ENCODE results near the gene USP34. TPM values are rescaled to one million over a fixed set of nuclear protein-coding genes. Genes with fewer than 3 reads are reported as not detected.
A peak's percentile ranks its signal among the peaks of the same experiment; 100 is the strongest.
"Not testable (repeated sequence)": the region's sequence is repeated elsewhere in the genome, so short reads cannot be mapped to it uniquely, and the experiment has no call there.

Gene USP34
- total and polyA plus RNA-seq, 2 experiments from 2014 or later: 42.4 to 94.5 TPM

DNA sequence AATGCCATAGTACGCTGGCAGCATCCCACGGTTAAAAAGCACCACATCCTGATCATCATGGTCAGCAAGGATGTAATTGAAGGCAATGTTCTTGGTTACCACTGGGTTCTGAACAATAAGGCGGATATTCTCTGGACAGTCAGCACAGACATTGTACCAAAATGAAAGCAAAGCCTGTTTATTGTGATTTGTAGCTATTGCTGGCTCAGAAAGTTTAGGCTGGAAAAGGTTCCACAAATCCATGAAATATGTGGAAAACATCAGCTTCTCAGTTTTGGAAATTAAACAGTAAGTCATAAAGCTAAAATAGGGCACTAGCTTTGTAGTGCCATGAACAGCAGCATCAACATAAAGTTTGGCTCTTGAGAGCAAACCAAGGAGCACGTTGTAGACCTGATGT is 256.7 kb downstream of the USP34 start:
- no peak overlapping the region for H3K4me3 ChIP-seq
- TF ChIP-seq, protein P1, sequence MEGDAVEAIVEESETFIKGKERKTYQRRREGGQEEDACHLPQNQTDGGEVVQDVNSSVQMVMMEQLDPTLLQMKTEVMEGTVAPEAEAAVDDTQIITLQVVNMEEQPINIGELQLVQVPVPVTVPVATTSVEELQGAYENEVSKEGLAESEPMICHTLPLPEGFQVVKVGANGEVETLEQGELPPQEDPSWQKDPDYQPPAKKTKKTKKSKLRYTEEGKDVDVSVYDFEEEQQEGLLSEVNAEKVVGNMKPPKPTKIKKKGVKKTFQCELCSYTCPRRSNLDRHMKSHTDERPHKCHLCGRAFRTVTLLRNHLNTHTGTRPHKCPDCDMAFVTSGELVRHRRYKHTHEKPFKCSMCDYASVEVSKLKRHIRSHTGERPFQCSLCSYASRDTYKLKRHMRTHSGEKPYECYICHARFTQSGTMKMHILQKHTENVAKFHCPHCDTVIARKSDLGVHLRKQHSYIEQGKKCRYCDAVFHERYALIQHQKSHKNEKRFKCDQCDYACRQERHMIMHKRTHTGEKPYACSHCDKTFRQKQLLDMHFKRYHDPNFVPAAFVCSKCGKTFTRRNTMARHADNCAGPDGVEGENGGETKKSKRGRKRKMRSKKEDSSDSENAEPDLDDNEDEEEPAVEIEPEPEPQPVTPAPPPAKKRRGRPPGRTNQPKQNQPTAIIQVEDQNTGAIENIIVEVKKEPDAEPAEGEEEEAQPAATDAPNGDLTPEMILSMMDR (IDR thresholded peaks at IDR 0.05; ENCODE audit: low read depth, low read length): no peak
- DNase-seq (ENCODE audit: low read depth in 1 of 2, low spot score in 1 of 2): no peak
- H3K9me3 ChIP-seq (ENCODE audit: low read depth): no peaks in the 10 kb centered on the region
- peaks cover 71% of the 10 kb centered on the region for H3K36me3 ChIP-seq
- no peaks in the 10 kb centered on the region for H3K4me1 ChIP-seq (ENCODE audit: low read depth)
- no peak overlapping the region for H3K27ac ChIP-seq
- no peaks in the 10 kb centered on the region for H3K27me3 ChIP-seq

DNA sequence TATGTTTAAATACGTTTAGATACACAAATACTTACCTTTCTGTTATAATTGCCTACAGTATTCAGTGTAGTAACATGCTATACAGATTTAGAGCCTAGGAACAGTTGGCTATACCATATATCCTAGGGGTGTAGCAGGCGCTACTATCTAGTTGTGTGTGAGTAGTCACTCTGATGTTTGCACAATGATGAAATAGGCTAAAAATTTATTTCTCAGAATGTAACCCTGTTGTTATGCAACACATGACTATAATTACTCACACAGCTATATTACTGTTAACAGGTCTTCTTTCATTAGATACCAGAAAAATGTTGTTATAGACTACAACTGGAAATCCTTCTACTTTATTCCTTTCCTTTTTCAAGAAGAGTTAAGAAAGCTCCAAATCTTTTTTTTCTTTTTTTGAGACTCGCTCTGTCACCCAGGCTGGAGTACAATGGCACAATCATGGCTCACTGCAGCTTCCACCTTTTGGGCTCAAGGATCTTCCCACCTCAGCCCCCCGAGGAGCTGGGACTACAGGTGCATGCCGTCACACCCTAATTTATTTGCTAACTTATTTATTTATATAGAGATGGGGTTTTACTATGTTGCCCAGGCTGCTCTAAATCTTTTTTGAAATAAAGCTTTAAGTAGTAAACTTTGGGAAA is 260.4 kb downstream of the USP34 start:
- Histone ChIP-seq H3K4me3 (no peak overlapping the region), H3K27ac (no peak overlapping the region), H3K27me3 (no peaks in the 10 kb centered on the region), H3K4me1 (ENCODE audit: low read depth) (no peaks in the 10 kb centered on the region), H3K36me3 (peaks cover 90% of the 10 kb centered on the region), H3K9me3 (ENCODE audit: low read depth) (no peaks in the 10 kb centered on the region)
- peak in 1 of 2 donors; percentile 86 for DNase-seq (ENCODE audit: low read depth in 1 of 2, low spot score in 1 of 2)
- TF ChIP-seq, protein P1 (IDR thresholded peaks at IDR 0.05; ENCODE audit: low read depth, low read length): no peak

DNA sequence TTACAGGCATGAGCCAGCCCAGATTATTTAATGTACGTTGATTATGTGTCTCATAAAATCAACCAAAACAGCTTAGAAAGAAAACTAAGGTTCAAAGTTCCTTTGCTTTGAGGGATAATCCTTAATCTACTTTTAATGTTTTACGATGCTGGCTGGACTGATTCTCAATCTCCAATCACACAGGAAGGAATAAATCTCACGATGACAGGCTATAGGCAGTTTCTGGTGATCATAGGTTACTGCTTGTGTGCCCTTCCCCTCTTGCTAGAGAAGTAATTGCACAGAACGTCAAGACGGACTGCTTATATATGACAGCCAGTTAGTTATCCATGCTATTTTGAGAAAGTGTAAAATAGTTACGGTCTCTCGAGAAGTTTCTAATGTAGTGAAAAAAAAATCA is 265.8 kb downstream of the USP34 start:
- Histone ChIP-seq H3K4me1 (ENCODE audit: low read depth) (no peaks in the 10 kb centered on the region), H3K27me3 (no peaks in the 10 kb centered on the region), H3K9me3 (ENCODE audit: low read depth) (no peaks in the 10 kb centered on the region), H3K27ac (no peak overlapping the region), H3K36me3 (peaks cover 85% of the 10 kb centered on the region), H3K4me3 (no peak overlapping the region)
- DNase-seq (ENCODE audit: low read depth in 1 of 2, low spot score in 1 of 2): no peak
- TF ChIP-seq, protein P1 (IDR thresholded peaks at IDR 0.05; ENCODE audit: low read depth, low read length): no peak

DNA sequence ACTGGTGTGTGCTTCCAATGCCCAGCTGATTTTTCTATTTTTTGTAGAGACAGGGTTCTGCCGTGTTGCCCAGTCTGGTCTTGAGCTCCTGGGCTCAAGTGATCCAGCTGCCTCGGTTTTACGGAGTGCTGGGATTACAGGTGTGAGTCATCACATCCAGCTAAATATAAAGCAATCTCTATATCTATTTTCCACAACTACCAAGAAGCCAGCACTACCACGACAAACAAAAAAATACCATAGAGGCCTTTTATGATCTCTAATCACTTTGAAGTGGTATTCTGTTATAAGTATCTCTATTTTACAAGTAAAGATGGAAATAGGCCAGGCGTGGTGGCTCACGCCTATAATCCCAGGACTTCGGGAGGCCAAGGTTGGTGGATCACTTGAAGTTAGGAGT is 274.2 kb downstream of the USP34 start:
- peaks cover 32% of the 10 kb centered on the region for H3K36me3 ChIP-seq
- no peaks in the 10 kb centered on the region for H3K9me3 ChIP-seq (ENCODE audit: low read depth)
- H3K4me1 ChIP-seq (ENCODE audit: low read depth): no peaks in the 10 kb centered on the region
- peak in 1 of 2 donors; percentile 6 for DNase-seq (ENCODE audit: low read depth in 1 of 2, low spot score in 1 of 2)
- TF ChIP-seq, protein P1 (IDR thresholded peaks at IDR 0.05; ENCODE audit: low read depth, low read length): no peak
- H3K27me3 ChIP-seq: no peaks in the 10 kb centered on the region
- no peak overlapping the region for H3K4me3 ChIP-seq
- H3K27ac ChIP-seq: no peak overlapping the region

DNA sequence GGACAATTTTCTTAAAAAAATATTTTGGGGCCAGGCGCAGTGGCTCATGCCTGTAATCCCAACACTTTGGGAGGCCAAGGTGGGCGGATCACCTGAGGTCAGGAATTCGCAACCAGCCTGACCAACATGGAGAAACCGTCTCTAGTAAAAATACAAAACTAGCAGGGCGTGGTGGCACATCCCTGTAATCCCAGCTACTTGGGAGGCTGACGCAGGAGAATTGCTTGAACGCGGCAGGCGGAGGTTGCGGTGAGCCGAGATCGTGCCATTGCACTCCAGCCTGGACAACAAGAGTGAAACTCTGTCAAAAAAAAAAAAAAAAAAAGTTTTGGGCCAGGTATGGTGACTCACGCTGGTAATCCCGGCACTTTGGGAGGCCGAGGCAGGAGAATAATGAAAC is 276.2 kb downstream of the USP34 start:
- H3K9me3 ChIP-seq (ENCODE audit: low read depth); H3K4me1 ChIP-seq (ENCODE audit: low read depth); DNase-seq (ENCODE audit: low read depth in 1 of 2, low spot score in 1 of 2); H3K27me3 ChIP-seq; H3K4me3 ChIP-seq; H3K27ac ChIP-seq: not testable (repeated sequence)
- H3K36me3 ChIP-seq: peaks cover 34% of the 10 kb centered on the region

DNA sequence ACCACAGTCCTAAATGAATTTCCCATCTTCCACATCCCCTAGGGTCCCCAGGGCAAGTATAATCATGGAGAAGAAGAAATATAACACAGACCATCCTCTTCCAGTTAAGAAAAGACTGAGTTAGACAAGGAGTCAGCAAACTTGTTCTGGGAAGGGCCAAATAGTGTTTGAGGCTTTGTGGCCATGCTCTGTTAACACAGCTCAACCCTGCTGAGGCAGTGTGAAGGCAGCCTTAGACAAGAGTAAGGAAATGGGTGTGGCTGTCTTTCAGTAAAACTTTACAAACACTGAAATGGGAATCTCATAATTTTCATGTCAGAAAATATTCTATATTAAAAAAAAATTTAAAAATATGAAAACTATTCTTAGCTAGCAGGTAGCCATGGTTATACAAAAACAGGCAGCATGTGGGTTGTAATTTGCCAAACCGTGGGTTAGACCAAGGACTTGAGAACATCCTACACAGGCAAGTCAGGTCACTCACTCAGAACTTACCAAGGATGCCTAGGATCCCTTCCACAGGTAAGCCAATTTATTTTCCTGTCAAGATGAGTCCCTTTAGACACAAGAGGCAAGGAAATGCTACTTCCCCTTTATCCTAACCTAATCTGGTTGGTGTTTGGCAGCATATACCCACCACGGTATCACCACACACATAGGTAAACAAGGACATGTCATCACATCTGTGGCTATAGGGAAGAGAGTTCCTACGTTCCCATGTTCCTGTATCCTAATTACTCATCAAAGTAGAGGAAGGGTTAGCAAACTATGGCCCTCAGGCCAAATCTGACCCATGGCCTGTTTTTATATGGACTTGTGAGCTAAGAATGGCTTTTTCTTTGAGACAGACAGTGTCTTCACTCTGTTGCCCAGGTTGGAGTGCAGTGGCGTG is 277.0 kb downstream of the USP34 start:
- DNase-seq (ENCODE audit: low read depth in 1 of 2, low spot score in 1 of 2): peak in 1 of 2 donors; percentile 3
- no peaks in the 10 kb centered on the region for H3K27me3 ChIP-seq
- H3K4me3 ChIP-seq: no peak overlapping the region
- H3K27ac ChIP-seq: peak overlapping the region; percentile 16
- H3K36me3 ChIP-seq: peaks cover 34% of the 10 kb centered on the region
- TF ChIP-seq, protein P1 (IDR thresholded peaks at IDR 0.05; ENCODE audit: low read depth, low read length): no peak
- peaks cover 6% of the 10 kb centered on the region for H3K4me1 ChIP-seq (ENCODE audit: low read depth)
- H3K9me3 ChIP-seq (ENCODE audit: low read depth): no peaks in the 10 kb centered on the region
